ENCODE measurements around the gene ANKS1A.

ANKS1A gene

DNA sequence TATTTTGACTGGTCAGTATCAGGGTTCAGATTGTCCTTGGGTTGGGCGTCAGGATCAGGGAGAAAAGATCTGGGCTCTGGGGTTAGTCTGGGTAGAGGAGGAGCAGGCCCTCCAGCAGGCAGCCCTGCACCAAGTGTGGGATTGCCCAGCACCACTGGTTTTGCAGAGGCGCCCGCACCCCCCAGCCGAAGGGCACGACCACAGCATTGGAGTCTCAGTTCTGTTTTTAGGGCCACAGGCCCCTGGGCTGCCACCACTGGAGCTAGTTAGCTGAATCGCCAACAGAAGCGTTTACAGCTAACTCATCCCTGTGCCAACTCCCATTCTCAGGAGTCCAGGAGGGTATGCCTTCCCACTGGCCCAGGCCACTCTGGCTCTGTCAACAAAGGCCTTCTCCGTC lies 167.9 kb downstream of the ANKS1A start:
- DNase-seq (ENCODE audit: low read depth), result no peak

DNA sequence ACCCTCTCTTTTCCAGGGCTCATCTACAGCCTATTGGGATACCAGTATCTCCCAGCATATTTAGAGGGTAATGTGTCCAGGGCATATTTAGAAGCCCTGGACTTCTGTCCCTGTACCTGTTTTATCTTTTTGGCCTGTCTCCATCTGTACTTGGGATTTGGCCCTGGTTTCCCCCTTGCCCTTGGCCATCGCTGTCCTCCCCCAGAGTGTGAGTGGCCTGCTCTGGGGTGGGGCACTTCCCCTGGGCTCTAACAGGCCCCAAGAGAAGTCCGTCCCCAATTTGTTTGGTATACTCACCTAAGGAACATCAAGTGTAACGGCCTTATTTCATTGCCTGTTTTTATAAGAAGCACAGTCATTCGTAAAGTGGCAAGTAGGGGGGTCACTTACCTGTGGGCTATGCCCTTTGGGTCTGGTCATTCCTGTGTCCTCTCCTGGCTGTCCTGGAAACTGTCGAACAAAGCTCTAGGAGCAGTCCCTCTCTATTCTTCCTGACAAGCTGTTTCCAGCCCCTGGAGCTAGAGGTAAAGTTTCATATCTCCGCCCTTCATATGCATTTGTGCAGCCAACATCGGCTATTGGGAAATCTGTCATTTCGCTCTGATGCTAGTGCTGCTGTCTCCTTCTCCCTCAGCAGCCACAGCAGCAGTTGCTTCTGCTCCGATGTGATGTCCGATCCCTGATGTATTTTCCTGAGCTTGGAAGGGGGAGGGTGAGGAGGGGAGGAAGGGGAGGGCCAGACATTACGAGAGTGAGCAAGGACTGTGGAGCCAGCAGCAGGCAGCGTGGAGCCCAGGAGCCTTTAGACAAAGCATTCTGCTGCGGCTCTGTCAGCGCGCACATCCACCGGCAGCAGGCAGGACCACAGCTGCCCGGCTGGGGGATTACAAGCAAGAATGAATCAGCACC lies 168.6 kb downstream of the ANKS1A start:
- no peak for DNase-seq (ENCODE audit: low read depth)

DNA sequence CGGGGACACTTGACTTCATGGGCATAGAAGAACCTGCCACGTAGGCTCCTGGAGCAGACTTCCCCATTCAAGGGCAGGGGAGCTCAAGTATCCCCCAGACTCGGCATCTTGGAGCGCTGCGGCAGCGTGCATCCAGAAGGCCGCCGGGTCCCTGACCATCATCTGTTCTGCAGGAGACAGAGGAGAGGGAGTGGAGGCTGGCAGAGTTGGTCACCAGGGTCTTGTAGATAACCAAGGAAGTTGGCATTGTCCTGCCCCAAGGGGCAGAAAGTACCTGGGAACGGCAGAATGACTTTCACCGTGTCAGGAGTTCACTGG lies 169.3 kb downstream of the ANKS1A start:
- DNase-seq (ENCODE audit: low read depth), result no peak

DNA sequence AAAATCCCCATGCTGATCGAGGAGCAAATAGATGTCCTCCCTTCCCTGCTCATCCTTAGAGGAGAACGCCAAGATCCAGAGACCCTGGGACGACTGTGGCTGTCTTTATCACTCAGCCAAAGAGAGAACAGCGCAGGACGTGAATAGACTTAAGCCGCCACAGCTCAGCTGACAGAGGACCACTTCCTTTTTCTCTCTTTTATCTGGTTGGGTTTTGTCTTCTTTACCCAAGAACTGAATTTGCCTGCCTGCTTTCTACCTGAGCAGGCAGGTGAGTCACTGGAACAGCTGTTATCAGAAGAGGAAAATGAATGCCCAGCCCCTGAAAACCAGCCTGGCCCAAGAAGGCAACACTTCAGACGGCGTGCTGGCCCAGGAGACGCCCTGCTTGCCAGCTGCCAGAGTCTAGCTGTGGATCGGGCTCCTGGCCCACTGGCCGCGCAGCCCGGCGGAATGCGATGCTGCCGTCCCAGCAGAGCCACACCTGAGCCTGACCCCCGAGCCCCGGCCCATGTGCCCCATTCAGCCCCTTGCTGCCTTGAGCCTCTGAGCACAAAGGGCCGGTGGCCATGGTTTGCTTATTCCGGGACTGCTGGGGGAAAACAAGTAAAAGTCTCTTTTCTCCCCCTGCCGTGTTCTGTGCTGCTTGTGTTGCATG lies 169.9 kb downstream of the ANKS1A start:
- no peak for DNase-seq (ENCODE audit: low read depth)

DNA sequence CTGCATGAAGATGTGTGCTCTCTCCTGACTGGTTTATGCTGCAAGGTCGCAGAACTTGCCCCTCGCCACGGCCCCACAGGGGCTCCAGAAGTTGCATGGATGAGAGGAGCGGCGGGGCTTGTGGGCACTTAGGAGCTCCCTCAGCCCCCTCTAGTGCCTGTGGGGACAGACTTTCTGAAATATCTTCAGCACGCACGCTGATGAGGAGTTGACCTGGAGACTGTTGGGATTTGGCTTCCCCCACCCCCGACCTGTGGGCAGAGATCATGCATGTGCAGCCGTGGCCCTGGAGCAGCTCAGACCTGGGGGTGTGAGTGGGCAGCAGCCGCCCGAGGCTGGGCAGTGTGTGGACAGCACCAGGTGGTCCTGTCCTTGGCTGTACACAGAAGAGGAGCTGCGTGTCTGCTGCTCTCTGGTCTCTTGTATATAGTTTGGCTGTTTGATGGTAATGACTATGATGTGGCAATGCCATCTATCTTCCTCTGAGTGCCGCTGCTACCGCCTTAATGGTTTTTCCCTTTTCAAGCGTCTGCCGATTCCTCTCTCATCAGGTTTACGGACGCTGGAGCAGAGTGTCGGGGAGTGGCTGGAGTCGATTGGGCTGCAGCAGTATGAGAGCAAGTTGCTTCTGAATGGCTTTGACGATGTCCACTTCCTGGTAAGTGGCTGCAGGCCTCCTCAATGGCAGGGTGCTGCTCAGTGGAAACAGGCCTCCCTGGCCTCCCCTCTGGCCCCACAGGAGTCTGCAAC lies 170.7 kb downstream of the ANKS1A start:
- no peak for DNase-seq (ENCODE audit: low read depth)

DNA sequence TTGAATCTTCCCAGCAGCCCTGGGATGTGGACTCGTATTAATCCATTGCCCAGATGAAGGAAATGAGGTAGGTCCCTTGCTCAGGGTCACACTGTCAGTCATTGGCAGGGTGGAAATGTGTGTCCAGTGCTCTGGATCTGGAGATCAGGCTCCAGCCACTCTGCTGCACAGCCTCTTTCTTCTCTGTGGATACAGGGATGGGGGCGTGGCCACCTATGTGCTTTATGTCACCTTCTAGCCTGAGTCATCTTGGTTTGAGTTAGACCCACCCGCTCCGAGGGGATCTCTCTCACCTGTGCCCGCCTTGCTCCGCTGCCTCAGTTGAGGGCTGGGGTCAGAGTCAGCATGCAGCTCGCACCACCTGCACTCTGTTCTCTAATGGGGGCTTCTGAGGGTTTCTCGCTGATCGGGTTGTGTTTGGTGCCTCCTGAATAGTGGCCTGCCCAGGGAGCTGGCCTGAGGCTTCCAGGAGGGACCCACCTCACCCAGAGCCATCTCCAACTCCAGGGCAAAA lies 172.1 kb downstream of the ANKS1A start:
- no peak for DNase-seq (ENCODE audit: low read depth)

DNA sequence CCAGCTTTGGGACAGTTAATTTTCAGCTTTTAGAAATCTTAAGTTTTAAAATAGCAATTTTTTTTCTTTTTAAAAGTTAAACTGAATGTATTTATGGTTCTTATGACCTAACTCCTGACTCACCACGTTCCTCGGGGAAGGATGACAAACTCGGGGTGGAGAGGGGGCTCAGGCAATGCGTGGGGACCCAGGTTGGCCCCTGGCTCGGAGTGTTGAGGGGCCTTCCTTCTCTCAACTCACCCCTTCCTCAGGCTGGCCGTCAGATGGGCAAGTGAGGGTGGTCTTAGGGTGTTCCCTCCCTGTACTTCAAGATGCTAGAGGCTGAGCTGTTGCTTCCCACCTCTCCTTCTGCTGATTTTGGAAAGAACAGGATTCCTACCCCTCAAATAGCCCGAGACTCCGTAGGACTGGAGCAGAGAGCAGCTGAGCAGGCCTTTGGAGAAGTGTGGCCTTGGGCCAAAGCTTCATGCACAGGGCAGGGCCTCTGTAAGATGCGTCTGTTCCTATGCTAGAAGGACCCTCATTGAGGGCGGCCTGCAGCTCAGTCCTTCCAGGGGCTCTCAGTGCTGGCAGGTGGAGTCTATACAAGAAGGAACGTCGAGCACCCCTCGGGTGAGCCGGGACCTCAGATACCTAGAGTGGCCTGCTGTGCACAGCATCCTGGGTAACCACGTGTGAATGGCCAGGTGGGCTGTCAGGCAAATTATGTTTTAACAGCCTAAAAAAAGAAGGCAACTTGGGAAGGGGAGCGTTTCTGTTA lies 172.8 kb downstream of the ANKS1A start:
- no peak for DNase-seq (ENCODE audit: low read depth)

DNA sequence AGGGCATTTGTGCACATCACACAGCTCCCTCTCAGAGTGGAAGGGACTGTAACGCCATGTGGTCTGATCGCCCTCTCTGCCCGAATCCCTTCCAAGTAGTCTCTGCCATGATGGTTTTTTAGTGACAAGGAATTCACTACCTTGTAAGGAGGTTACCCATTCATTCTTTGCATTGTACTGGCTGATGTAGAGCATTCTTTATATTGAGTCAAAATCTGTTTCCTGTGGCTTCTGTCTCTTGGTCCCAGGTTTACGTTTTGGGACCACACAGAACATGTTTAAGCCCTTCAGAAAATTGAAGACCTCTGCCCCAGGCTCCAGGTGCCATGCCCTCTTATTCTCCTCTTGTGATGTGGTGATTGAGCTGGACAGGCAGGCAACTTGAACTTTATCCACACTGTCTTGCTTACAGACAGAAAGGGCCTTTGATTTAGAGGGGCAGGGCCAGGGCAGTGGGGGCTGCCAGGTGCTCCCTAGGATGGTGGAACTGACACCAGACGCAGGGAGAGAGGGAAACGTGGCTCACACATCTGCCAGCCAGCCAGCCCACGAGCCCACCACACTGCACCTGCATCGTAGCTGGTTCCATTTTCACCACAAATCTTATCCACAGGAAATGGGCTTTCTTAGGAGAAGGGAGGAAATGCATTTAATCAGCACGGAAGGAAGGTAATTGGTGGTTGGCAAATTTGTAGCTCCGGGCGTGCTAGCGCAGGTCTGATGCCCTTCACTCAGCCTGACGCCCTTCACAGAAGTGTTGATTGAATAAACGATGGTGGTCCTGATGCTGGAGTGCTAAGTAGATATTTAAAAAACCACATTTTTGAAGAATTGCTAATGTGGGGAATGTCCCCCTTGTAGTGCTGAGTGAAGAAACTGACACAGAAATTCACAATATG lies 173.9 kb downstream of the ANKS1A start:
- no peak for DNase-seq (ENCODE audit: low read depth)

DNA sequence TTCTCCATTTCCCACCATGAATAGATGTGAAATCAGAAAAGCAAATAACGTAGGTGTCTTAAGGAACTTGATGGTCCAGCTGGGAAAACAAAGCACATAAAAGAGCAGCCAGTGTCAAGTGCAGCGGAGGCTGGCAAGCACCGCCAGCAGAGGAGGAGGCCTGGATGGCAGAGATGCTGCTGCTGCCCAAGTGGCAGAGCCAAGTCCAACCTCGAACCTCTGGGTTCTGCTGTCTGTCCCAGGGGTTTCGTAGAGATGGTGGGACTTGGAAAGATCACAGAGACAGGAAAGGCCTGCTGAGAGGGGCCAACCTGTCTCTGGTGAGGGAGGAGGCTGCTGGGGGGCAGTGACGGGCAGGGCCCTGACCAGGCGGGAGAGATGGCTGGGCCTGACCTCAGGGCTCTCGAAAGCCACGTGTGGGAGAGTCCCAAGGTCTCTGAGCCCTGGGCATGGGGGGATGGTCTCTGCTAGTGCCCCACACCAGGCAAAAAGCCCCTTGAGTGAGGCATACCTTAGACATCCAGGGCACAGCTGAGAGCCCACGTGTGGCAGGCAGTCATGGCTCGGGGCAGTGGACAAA lies 174.7 kb downstream of the ANKS1A start:
- DNase-seq (ENCODE audit: low read depth), result no peak

DNA sequence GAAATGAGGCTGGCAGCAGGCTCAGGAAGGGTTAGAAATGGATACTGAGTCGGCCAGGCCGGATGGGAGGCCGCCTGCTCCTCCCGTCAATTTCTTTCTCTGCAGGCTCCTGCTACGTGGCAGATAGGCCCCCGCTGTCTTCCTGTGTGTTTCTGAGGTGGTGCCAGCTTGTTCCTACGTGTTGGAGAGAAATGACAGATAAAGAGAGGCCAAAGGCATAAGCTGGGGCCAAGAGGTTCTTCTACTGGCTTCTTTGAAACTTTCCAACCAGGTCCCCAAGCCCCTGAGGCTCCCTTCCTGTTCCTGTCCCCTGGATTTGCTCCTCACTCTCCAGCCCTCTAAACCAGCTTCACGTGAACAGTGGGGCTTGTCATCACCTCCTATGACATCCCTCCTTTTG lies 175.2 kb downstream of the ANKS1A start:
- DNase-seq (ENCODE audit: low read depth), result no peak

DNA sequence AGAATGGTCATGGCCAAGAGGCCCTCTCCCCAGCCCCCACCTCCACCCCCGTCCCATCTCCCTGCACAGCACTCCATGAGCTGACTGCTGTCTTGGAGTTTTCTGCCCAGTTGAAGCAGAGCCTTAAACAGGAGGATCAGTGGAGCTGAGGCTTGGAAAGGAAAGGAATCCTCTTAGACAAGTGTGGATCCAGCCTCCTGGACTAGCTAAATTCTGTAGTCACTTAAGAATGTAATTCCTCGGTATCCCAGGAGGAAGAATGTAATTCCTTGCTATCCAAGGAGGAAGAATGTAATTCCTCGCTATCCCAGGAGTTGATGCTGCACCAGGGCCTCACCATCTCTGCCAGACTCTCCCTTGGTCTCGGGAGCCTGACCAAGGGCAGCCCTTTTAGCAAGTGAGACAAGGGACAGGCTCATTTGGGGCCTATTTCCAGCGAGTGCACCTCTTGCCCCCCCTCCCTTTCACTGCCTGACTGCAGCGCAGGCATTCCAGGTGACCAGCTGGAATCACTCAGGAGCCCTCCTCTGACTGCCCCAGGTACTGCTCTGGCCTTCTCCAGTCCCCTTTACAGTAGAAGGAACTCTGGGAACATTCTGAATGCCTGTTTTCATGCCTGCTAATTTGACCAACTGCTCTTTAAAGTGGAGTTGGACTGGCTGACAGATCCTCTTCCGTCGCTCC lies 175.8 kb downstream of the ANKS1A start:
- no peak for DNase-seq (ENCODE audit: low read depth)

DNA sequence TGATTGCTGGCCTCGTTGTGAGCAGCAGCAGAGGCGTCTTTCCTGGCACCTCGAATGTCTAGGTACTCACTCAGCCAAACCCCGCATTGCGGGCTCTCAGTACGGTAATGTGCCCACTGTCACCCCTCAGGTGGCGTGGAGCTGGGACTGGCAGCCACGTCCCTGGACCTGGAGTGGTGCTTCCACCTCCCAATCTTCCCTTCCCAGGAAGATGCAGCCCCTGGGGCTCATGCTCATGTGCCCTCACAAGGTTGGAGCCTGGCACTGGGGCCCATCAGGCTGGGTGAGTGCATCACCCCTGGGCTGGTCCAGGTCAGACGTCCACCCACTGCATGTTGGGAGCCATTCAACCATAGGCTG lies 176.4 kb downstream of the ANKS1A start:
- no peak for DNase-seq (ENCODE audit: low read depth)

DNA sequence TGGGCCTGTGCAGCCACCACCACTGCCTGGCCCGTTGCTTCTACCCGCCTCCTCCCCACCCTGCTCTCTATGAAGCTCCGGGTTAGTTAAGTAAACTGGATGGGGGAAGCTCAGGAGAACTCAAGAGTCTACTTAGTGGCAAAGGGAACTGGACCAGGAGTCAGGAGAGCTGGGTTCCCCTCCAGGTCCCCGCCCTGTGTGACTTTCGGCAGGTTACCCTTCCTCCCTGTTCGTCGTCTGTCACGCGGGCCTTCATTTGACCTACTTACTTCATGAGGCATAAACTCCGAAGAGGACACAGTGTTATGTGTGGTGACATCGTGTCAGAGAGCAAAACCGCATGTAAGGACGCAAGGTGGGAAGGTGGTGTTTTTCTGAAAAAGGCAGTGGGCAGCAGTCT lies 176.8 kb downstream of the ANKS1A start:
- DNase-seq (ENCODE audit: low read depth), result no peak

DNA sequence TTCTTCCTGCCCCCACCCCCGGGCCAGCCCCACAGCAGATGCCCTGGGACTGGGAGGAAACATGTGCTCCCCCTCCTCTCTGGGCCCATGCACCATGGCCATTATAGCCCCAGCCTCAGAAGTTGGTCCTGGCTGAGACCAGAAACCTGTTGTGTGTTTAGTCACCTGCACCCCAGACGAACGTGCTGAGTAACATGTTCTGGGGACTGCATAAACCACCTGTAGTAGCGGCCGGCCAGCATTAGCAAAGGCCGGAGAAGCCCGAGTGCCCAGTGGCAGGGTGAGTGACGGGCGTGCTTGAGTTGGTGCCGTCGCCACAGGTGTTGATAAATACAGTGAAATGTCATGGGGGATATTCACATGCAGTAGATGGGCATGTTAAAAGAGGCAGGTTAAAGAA lies 178.2 kb downstream of the ANKS1A start:
- DNase-seq (ENCODE audit: low read depth), result no peak

DNA sequence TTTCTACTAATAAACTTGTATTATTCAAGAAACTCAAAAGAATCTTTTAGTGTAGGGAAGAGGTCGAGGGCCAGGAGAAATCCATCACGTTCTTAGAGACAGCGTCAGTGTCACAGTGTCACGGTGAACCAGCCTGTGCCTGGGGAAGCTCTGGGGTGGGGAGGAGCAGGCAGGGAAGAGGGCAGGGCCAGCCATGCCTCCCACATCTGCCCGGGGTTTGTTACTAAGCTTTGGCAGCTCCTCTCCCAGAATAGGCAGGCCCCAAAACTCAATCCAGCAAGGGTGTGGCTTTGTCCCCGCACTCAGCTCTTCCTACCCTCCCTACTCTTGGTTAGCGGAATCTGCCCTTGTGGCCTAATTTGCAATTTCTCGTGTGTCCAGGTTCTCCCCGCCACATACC lies 179.2 kb downstream of the ANKS1A start:
- DNase-seq (ENCODE audit: low read depth), result no peak

DNA sequence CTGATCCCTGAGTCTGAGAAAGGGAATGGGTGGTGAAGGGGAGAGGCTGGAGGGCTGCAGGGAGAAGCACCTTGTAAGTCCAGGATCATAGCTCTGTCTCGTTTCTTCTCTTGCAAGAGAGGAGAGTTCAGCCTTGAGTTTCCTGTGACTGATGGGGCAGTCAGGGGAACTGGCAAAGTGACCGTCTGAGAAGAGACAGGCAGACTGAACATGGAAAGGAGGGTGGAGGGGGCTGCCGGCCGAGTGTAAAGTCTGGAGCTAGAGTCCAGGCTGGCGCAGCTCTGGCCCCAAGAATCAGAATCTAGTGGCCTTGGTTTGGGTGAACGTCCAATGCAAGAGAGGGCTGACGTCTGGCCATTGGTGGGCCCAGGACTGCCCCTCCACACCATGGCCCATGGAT lies 179.6 kb downstream of the ANKS1A start:
- DNase-seq (ENCODE audit: low read depth), result no peak

DNA sequence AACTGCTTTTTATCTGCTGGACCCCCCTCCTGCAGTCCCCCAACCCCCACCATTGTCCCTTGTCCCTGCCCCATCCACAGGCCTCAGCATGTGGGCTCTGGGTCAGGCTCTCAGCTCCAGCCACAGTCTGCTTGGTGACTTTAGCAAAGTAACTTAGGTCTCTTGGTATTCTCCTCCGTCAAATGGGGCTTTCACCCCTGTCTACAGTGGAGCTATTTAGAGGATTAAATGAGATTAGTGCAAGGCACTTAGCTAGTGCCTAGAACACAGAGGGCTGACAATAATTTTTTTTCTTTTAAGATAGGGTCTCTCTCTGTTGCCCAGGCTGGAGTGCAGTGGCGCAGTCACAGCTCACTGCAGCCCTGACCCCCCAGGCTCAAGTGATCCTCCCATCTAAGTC lies 180.2 kb downstream of the ANKS1A start:
- DNase-seq (ENCODE audit: low read depth), result no peak

DNA sequence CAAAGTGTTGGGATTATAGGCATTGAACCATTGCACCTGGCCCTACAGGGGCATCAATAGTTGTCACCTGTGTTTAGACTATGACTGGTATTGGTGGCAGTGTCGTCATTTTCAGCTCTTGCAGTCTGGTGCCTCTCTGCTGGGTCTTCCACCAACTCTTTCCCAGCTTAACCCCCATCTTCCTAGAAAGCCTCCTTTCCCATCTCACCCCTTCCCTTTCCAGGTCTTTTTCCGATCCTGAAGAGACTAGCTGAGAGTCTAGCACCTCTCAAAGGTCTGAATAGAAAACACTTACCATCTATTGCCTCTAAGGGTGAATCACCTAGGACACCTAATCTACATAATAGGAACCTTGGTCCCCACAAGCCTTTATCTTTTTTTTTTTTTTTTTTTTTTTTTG lies 181.1 kb downstream of the ANKS1A start:
- DNase-seq (ENCODE audit: low read depth), result no peak

DNA sequence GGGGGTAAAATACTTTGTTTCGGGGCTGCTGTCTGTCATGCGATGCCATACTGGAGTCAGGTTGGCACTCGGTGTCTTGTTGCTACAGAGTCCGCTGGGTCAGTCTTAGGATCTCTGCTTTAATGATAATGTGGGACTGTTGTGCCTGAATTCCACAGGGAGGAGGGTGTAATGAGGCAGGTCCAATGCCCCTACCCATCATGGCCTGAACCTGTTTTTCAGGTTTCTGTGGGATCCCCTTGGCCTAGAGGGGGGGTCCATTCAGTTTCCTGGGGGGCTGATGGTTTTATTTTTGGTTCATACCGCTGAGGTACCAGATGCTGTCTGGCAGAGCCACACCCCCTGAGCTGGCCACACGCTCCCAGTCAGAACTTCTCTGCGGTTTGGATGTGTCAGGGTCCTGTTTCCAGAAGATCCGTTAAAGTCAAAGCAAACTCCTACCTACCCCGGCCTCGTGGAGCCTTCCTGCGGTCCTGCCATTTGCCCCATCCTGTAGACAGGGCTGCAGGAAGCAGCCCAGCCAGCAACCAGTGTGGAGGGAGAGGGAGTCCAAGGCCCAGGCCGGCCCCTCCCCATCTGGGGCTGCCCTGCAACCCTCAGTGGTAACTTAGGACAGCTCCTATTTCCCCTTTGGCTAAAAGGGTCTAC lies 182.4 kb downstream of the ANKS1A start:
- no peak for DNase-seq (ENCODE audit: low read depth)

Measured in GM04503 (cell line).